Activated CD8-positive, alpha-beta memory T cell treated with anti-CD3 and anti-CD28 coated beads for 48 hours (primary cell): Measurements from ENCODE around the gene ZNF557.

Experiments used
- DNase-seq, 3 experiments: peaks; one replicate each; pipeline ENCODE4 v3.0.0-alpha.2; 2020; ENCODE audit warnings: low read depth in 2 of 3, low spot score in 2 of 3

Gene ZNF557

DNA sequence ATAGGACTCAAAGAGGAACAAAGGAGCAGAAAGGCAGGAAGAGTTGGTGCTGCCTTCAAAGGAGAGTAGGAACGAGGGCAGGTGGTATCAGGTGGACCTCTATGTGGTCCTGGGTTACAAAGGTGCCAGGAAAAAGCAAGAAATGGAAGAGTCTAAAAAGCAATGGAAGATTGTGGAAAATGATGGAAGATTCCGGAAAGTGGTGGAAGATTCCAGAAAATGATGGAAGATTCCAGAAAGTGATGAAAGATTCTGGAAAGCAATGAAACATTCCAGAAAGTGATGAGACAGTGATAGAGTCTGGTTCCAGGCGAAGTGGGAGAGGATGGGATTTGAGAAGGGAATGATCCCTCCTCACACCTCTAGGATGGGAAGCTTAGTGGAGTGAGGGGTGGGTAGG lies 55.3 kb downstream of the ZNF557 start:
- DNase-seq: no peak

DNA sequence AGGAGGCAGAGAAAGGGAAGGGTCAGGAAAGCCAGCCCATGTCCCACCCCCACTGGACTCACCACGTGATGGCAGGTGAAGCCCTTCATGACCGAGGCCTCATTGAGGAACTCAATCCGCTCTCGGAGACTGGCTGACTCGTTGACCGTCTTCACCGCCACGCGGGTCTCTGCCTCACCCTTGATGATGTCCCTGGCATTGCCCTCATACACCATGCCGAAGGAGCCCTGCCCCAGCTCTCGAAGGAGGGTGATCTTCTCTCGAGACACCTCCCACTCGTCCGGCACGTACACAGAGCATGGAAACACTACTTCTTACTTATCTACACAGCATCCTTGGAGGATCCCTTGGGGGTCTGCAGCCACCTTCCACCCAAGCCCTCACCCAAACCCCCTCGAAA lies 55.7 kb downstream of the ZNF557 start:
- no peak for DNase-seq

- DNase-seq: no peak
These were observed 56.6 kb downstream of the ZNF557 start for GRCh38 chr19:7126132-7126531.

- no peak for DNase-seq
These were observed 60.5 kb downstream of the ZNF557 start for GRCh38 chr19:7130043-7130442.

DNA sequence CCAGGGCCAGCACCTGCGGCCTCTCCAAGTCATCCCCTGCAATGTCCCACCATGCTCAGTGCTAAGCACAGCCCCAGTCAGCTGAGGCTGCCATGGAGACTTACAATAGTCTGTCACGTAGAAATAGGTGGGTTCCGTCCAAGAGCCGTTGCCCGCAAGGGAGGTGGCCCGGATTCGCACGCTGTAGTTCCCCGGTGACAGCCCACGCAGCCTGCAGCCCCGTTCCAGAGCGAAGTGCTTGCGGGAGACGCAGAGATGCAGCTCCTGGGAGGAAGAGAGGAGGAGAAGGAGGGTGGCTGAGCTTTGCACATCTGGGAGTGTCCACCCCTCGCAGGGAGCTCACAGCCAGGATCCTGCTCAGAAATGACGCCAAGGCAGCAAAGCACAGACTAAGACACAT lies 62.6 kb downstream of the ZNF557 start:
- DNase-seq: no peak

GRCh38 chr19:7137120-7137519 lies 67.6 kb downstream of the ZNF557 start:
- DNase-seq: no peak
